WTC11 (cell line): Measurements from ENCODE around the gene LRRC49. TPM values are rescaled to one million over a fixed set of nuclear protein-coding genes. Genes with fewer than 3 reads are reported as not detected.

ENCODE experiments used
- ATAC-seq: fragments of 200-7000 bp; cut with Tn5 transposase; 2 replicates; pipeline ENCODE4 v1.10.0; 2021; ENCODE audit warnings: mild to moderate bottlenecking, moderate library complexity
- CTCF ChIA-PET: fragments of 300-600 bp; sonication (Branson Sonifier 250); formaldehyde crosslinking; loops from one replicate; lab custom pipeline; 2021; ENCODE audit warnings: antibody characterized with exemption; lab: Charles Lee
- POLR2A ChIA-PET: fragments of 350-600 bp; sonication (Branson Sonifier 250); formaldehyde crosslinking; loops from one replicate; lab custom pipeline; 2021; ENCODE audit warnings: antibody characterized with exemption; lab: Charles Lee
- DNase-seq: peaks from one replicate; pipeline ENCODE4 v3.0.0; 2021; ENCODE audit warnings: low spot score
- H3K27ac Mint-ChIP-seq: 2 replicates; pipeline ENCODE4 v1.8.0; 2021; ENCODE audit warnings: mixed read lengths
- H3K27me3 Mint-ChIP-seq: 2 replicates; pipeline ENCODE4 v1.8.0; 2021; ENCODE audit warnings: low read depth, mild to moderate bottlenecking, moderate library complexity, mixed read lengths
- H3K36me3 Mint-ChIP-seq: 2 replicates; pipeline ENCODE4 v1.8.0; 2021; ENCODE audit warnings: mixed read lengths
- H3K4me1 Mint-ChIP-seq: 2 replicates; pipeline ENCODE4 v1.8.0; 2022; ENCODE audit warnings: mixed read lengths
- H3K4me3 Mint-ChIP-seq: 2 replicates; pipeline ENCODE4 v1.8.0; 2021; ENCODE audit warnings: mild to moderate bottlenecking, moderate library complexity, mixed read lengths
- H3K9me3 Mint-ChIP-seq: 2 replicates; pipeline ENCODE4 v1.8.0; 2021; ENCODE audit warnings: mixed read lengths
- ATF1 ChIP-seq: sonication (generic); formaldehyde crosslinking; IDR thresholded peaks from 2 replicates; pipeline ENCODE4 v1.8.1; 2023; ENCODE audit warnings: mild to moderate bottlenecking, moderate library complexity, missing genetic modification reagents
- ATF2 ChIP-seq: sonication (generic); formaldehyde crosslinking; IDR thresholded peaks from 2 replicates; pipeline ENCODE4 v1.8.1; 2022; ENCODE audit warnings: low read depth, missing genetic modification reagents, borderline replicate concordance
- CDX4 ChIP-seq: fragments of 250-450 bp; sonication (Bioruptor Pico); IDR thresholded peaks from 2 replicates; pipeline ENCODE4 v1.9.0; 2021; ENCODE audit warnings: moderate library complexity, mild to moderate bottlenecking, inconsistent platforms, borderline replicate concordance
- CREB1 ChIP-seq: sonication (generic); formaldehyde crosslinking; IDR thresholded peaks from 2 replicates; pipeline ENCODE4 v1.8.0; 2023; ENCODE audit warnings: mild to moderate bottlenecking, missing genetic modification reagents
- FOXP4 ChIP-seq: sonication (generic); formaldehyde crosslinking; IDR thresholded peaks from 2 replicates; pipeline ENCODE4 v1.8.0; 2022; ENCODE audit warnings: mild to moderate bottlenecking, missing genetic modification reagents
- GRHL2 ChIP-seq: fragments of 250-450 bp; sonication (Bioruptor Pico); IDR thresholded peaks from 2 replicates; pipeline ENCODE4 v1.8.0; 2022; ENCODE audit warnings: mild to moderate bottlenecking, moderate library complexity; ENCODE audit not compliant: insufficient replicate concordance, severe bottlenecking
- IRF2 ChIP-seq: sonication (generic); formaldehyde crosslinking; IDR thresholded peaks from 2 replicates; pipeline ENCODE4 v1.8.0; 2022; ENCODE audit warnings: low read depth, missing genetic modification reagents, borderline replicate concordance
- JUN ChIP-seq: sonication (generic); formaldehyde crosslinking; IDR thresholded peaks from 2 replicates; pipeline ENCODE4 v1.8.0; 2023; ENCODE audit warnings: mild to moderate bottlenecking, missing genetic modification reagents
- MLX ChIP-seq: sonication (generic); formaldehyde crosslinking; IDR thresholded peaks from 2 replicates; pipeline ENCODE4 v1.8.1; 2023; ENCODE audit warnings: mild to moderate bottlenecking, missing genetic modification reagents, moderate library complexity
- MXD4 ChIP-seq: fragments of 250-450 bp; sonication (Bioruptor Pico); IDR thresholded peaks from 2 replicates; pipeline ENCODE4 v1.8.0; 2021; ENCODE audit warnings: mild to moderate bottlenecking, moderate library complexity, borderline replicate concordance
- SMAD4 ChIP-seq: sonication (generic); formaldehyde crosslinking; IDR thresholded peaks from 2 replicates; pipeline ENCODE4 v1.8.0; 2022; ENCODE audit warnings: mild to moderate bottlenecking, missing genetic modification reagents
- SOX15 ChIP-seq: fragments of 250-450 bp; sonication (Bioruptor Pico); IDR thresholded peaks from 2 replicates; pipeline ENCODE4 v1.9.0; 2021; ENCODE audit warnings: mild to moderate bottlenecking
- SP1 ChIP-seq: sonication (generic); formaldehyde crosslinking; conservative IDR thresholded peaks from 2 replicates; pipeline ENCODE4 v1.8.1; 2022; ENCODE audit warnings: missing genetic modification reagents
- STAT6 ChIP-seq: sonication (generic); formaldehyde crosslinking; conservative IDR thresholded peaks from 2 replicates; pipeline ENCODE4 v1.8.1; 2023; ENCODE audit warnings: mild to moderate bottlenecking, low read depth, missing genetic modification reagents, moderate library complexity
- ZNF219 ChIP-seq: sonication (generic); formaldehyde crosslinking; IDR thresholded peaks from 2 replicates; pipeline ENCODE4 v1.8.0; 2023; ENCODE audit warnings: missing genetic modification reagents, mild to moderate bottlenecking, borderline replicate concordance
- ZNF281 ChIP-seq: sonication (generic); formaldehyde crosslinking; IDR thresholded peaks from 2 replicates; pipeline ENCODE4 v1.8.0; 2023; ENCODE audit warnings: mild to moderate bottlenecking, missing genetic modification reagents
- ZNF532 ChIP-seq: fragments of 250-450 bp; sonication (Bioruptor Pico); IDR thresholded peaks from 2 replicates; pipeline ENCODE4 v1.9.0; 2021; ENCODE audit warnings: mild to moderate bottlenecking, borderline replicate concordance
- total RNA-seq: library from RNA; stranded (reverse); gene quantifications from 3 replicates; pipeline ENCODE4 v1.2.3, GENCODE V29; 2021
- TF ChIP-seq, protein P1 (sequence below): sonication (generic); formaldehyde crosslinking; IDR thresholded peaks from 2 replicates; pipeline ENCODE4 v1.8.0; 2022; ENCODE audit warnings: mild to moderate bottlenecking, missing genetic modification reagents
- TF ChIP-seq, protein P2 (sequence below): sonication (generic); formaldehyde crosslinking; IDR thresholded peaks from 2 replicates; pipeline ENCODE4 v1.8.0; 2023; ENCODE audit warnings: missing genetic modification reagents

LRRC49 gene
- total RNA-seq, 1 experiment from 2014 or later, result 6.9 TPM

- no peak for DNase-seq
- Mint-ChIP-seq H3K9me3 (no peaks in the 10 kb centered on the region), H3K4me1 (no peaks in the 10 kb centered on the region), H3K4me3 (no peak overlapping the region), H3K36me3 (no peaks in the 10 kb centered on the region), H3K27ac (no peak overlapping the region), H3K27me3 (no peaks in the 10 kb centered on the region)
- CTCF ChIA-PET, result no interaction called here
- POLR2A ChIA-PET, result no interaction called here
- TF ChIP-seq MXD4 (CRISPR knock-in tag) (no peak), MLX (CRISPR knock-in tag) (no peak), ZNF281 (CRISPR knock-in tag) (no peak), SOX15 (CRISPR knock-in tag) (no peak), ATF1 (CRISPR knock-in tag) (no peak), ZNF219 (CRISPR knock-in tag) (no peak), ZNF532 (no peak), JUN (CRISPR knock-in tag) (no peak), GRHL2 (CRISPR knock-in tag) (no peak), ATF2 (no peak), SP1 (CRISPR knock-in tag) (no peak), CDX4 (CRISPR knock-in tag) (no peak), CREB1 (no peak), FOXP4 (CRISPR knock-in tag) (no peak), STAT6 (CRISPR knock-in tag) (no peak), IRF2 (CRISPR knock-in tag) (no peak), SMAD4 (CRISPR knock-in tag) (no peak)
- TF ChIP-seq, protein P1, sequence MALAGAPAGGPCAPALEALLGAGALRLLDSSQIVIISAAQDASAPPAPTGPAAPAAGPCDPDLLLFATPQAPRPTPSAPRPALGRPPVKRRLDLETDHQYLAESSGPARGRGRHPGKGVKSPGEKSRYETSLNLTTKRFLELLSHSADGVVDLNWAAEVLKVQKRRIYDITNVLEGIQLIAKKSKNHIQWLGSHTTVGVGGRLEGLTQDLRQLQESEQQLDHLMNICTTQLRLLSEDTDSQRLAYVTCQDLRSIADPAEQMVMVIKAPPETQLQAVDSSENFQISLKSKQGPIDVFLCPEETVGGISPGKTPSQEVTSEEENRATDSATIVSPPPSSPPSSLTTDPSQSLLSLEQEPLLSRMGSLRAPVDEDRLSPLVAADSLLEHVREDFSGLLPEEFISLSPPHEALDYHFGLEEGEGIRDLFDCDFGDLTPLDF (CRISPR knock-in tag), result no peak
- TF ChIP-seq, protein P2, sequence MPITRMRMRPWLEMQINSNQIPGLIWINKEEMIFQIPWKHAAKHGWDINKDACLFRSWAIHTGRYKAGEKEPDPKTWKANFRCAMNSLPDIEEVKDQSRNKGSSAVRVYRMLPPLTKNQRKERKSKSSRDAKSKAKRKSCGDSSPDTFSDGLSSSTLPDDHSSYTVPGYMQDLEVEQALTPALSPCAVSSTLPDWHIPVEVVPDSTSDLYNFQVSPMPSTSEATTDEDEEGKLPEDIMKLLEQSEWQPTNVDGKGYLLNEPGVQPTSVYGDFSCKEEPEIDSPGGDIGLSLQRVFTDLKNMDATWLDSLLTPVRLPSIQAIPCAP (CRISPR knock-in tag), result no peak
- no peak for ATAC-seq
Observed at GRCh38 chr15:71005895-71006294, 113.3 kb downstream of the LRRC49 start.
